HUES6 (cell line): ENCODE measurements around the gene CCT8L2.
"Not testable (repeated sequence)": the region's sequence is repeated elsewhere in the genome, so short reads cannot be mapped to it uniquely, and the experiment has no call there.

Experiments used
- H3K27ac ChIP-seq: 2 replicates; pipeline ENCODE4 v1.7.0; 2013; ENCODE audit warnings: low read depth, mild to moderate bottlenecking, low read length, inconsistent platforms
- H3K27me3 ChIP-seq: 2 replicates; pipeline ENCODE4 v1.6.1; 2013; ENCODE audit warnings: low read length; ENCODE audit not compliant: control insufficient read depth, insufficient read depth
- H3K36me3 ChIP-seq: 2 replicates; pipeline ENCODE4 v1.6.1; 2013; ENCODE audit warnings: low read length; ENCODE audit not compliant: control insufficient read depth, insufficient read depth
- H3K4me1 ChIP-seq: 2 replicates; pipeline ENCODE4 v1.6.1; 2013; ENCODE audit warnings: low read length; ENCODE audit not compliant: control insufficient read depth, insufficient read depth
- H3K4me3 ChIP-seq: 2 replicates; pipeline ENCODE4 v1.5.1; 2013; ENCODE audit warnings: low read depth, low read length
- H3K9ac ChIP-seq: one replicate; pipeline ENCODE4 v1.6.1; 2013; ENCODE audit warnings: mild to moderate bottlenecking, low read length
- H3K9me3 ChIP-seq: 2 replicates; pipeline ENCODE4 v1.6.1; 2013; ENCODE audit warnings: low read depth, low read length; ENCODE audit not compliant: control insufficient read depth, insufficient read depth

CCT8L2 gene

DNA sequence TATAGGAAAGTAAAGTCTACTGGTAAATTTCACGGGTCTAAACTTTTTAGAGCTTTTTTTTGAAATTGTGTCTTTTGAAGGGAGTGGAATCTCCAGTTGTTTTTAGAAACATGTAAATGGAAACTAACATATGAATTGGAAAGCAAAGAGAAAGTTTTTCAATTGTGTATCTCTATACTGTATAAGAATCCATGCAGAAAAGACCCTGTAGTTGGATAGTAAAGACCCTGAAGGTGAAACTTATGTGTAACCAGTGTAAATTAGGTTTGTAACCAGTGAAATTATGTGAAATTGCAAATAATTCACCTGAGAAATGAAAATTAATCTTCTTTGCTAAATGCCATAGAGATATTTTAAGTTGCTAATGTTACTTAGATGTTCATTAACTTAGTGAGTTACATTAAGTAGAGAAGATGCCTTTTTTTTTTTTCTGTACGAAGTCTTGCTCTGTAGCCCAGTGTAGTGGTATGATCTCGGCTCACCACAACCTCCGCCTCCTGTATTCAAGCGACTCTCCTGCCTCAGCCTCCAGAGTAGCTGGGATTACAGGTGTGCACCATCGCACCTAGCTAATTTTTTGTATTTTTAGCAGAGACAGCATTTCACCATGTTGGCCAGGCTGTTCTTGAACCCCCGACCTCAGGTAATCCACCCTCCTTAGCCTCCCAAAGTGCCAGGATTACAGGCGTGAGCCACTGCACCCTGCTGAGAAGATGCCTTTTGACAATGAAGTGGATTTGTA, 11.8 kb upstream of the CCT8L2 start:
- not testable (repeated sequence) for H3K9ac ChIP-seq, H3K4me3 ChIP-seq, H3K36me3 ChIP-seq, H3K27ac ChIP-seq, H3K4me1 ChIP-seq
- Histone ChIP-seq H3K27me3 (peaks cover 23% of the 10 kb centered on the region; the same call in 1 of the 2 replicates), H3K9me3 (peaks cover 15% of the 10 kb centered on the region; the same call in 1 of the 2 replicates)

DNA sequence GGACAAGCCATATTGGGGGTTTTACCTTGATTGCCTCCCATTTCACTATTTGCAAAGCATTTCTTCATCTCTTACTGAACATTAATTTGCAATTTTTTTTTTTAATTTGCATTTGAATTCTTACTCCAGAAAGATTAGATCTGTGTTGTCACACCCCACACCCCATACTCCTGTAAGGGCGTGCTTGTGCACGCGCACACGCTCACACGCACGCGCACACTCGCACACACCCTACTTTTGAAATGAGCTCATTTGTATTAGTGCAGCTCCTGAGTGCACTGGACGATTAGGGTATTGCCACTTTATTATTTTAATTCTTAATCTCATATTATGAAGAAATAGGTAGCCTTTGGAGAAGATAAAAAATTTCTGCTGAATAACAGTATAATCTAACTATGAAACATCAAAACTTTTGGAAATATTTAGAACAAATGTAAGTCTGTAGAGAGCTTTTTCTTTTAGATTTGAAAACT, 11.2 kb upstream of the CCT8L2 start:
- H3K4me1 ChIP-seq, H3K4me3 ChIP-seq, H3K27ac ChIP-seq, H3K9ac ChIP-seq, H3K36me3 ChIP-seq: not testable (repeated sequence)
- Histone ChIP-seq H3K27me3 (peaks cover 23% of the 10 kb centered on the region; the same call in 1 of the 2 replicates), H3K9me3 (peaks cover 12% of the 10 kb centered on the region; the same call in 1 of the 2 replicates)

- peak overlapping the region; percentile 50; the same call in 1 of the 2 replicates for H3K4me3 ChIP-seq
- H3K27ac ChIP-seq: no peak overlapping the region
- peaks cover 11% of the 10 kb centered on the region; the same call in 1 of the 2 replicates for H3K9me3 ChIP-seq
- no peaks in the 10 kb centered on the region for H3K36me3 ChIP-seq
- peaks cover 23% of the 10 kb centered on the region; the same call in 1 of the 2 replicates for H3K27me3 ChIP-seq
- H3K9ac ChIP-seq: no peak overlapping the region
- no peaks in the 10 kb centered on the region for H3K4me1 ChIP-seq
These were observed 10.8 kb upstream of the CCT8L2 start for GRCh38 chr22:16603448-16603768.

- not testable (repeated sequence) for H3K4me1 ChIP-seq, H3K9me3 ChIP-seq, H3K36me3 ChIP-seq, H3K27ac ChIP-seq
- peak overlapping the region; percentile 50; the same call in 1 of the 2 replicates for H3K4me3 ChIP-seq
- H3K9ac ChIP-seq: peak overlapping the region; percentile 7
- H3K27me3 ChIP-seq: peaks cover 23% of the 10 kb centered on the region; the same call in 1 of the 2 replicates
These were observed 10.3 kb upstream of the CCT8L2 start for GRCh38 chr22:16602728-16603447.

- not testable (repeated sequence) for H3K9ac ChIP-seq
- peak overlapping the region; percentile 50; the same call in 1 of the 2 replicates for H3K4me3 ChIP-seq
These were observed 9.7 kb upstream of the CCT8L2 start for GRCh38 chr22:16602224-16602727.

DNA sequence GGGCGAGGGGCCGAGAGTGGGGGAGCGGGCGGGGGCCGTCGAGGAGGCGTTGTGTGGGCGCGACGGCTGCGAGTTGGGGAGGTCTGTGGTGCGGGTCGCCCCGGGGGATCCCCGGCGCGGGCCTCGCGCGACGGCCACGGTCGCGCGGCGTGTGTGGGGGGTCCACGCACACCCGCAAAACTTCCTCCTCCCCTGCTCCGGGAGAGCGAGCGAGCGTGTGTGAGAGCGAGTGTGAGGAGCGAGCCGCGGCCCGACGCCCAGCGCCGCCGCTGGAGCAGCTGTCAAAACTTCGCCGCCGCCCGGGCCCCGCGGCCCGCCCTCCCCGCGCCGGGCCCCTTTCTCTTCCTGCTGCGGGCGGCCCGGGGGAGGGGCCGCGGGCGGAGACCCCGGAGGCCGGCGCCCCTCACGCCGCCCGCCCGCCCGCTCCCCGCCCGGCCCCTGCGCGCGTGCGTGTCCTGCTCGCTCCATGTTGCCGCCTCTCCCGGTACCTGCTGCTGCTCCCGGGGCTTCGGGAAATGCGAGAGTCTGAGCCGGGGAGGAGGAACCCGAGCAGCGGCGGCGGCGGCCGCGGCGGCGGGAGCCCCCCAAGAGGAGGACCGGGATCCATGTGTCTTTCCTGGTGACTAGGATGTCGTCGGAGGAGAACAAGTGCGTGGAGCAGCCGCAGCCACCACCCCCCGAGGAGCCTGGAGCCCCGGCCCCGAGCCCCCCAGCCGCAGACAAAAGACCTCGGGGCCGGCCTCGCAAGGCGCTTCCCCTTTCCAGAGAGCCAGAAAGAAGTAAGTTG, 9.0 kb upstream of the CCT8L2 start:
- H3K9me3 ChIP-seq: peaks cover 8% of the 10 kb centered on the region; the same call in 1 of the 2 replicates
- peaks cover 23% of the 10 kb centered on the region; the same call in 1 of the 2 replicates for H3K27me3 ChIP-seq
- H3K4me1 ChIP-seq: no peaks in the 10 kb centered on the region
- H3K4me3 ChIP-seq: peak overlapping the region; percentile 36; the same call in 1 of the 2 replicates
- no peaks in the 10 kb centered on the region for H3K36me3 ChIP-seq
- no peak overlapping the region for H3K9ac ChIP-seq
- H3K27ac ChIP-seq: no peak overlapping the region

More at GRCh38 chr22:16602224-16602727, 9.7 kb upstream of the CCT8L2 start:
- H3K27me3 ChIP-seq: peaks cover 23% of the 10 kb centered on the region; the same call in 1 of the 2 replicates
- H3K36me3 ChIP-seq, H3K27ac ChIP-seq, H3K4me1 ChIP-seq, H3K9me3 ChIP-seq: not testable (repeated sequence)

GRCh38 chr22:16600644-16601436, 8.2 kb upstream of the CCT8L2 start:
- not testable (repeated sequence) for H3K4me1 ChIP-seq, H3K27ac ChIP-seq
- H3K4me3 ChIP-seq: peak overlapping the region; percentile 24; the same call in 1 of the 2 replicates

GRCh38 chr22:16599648-16600047, 7.0 kb upstream of the CCT8L2 start:
- H3K9me3 ChIP-seq: peaks cover 10% of the 10 kb centered on the region; the same call in 1 of the 2 replicates
- peaks cover 23% of the 10 kb centered on the region; the same call in 1 of the 2 replicates for H3K27me3 ChIP-seq
- not testable (repeated sequence) for H3K4me3 ChIP-seq, H3K4me1 ChIP-seq, H3K9ac ChIP-seq, H3K27ac ChIP-seq, H3K36me3 ChIP-seq

More at GRCh38 chr22:16600644-16601436, 8.2 kb upstream of the CCT8L2 start:
- not testable (repeated sequence) for H3K9ac ChIP-seq, H3K36me3 ChIP-seq
- H3K27me3 ChIP-seq: peaks cover 23% of the 10 kb centered on the region; the same call in 1 of the 2 replicates
- peaks cover 11% of the 10 kb centered on the region; the same call in 1 of the 2 replicates for H3K9me3 ChIP-seq

DNA sequence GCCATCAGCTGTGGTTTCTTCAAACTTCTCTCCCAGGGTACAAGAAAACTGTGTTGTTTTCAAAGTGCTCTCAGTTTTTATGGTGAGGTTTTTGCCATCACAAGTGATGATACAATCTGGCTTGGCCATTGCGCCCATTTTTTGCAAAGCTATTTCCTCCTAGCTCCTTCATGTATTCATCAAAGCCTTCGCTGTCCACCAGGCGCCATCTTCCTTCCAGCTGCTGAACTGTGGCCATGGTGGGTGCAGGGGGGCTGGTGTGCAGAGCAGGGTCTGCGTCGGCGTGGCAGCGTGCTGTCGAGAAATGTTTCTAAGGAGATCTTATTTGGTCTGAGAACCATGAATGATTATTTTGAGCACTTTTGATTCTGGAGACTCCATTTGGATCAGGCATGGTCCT, 2.6 kb upstream of the CCT8L2 start:
- H3K4me1 ChIP-seq, H3K36me3 ChIP-seq, H3K27me3 ChIP-seq, H3K27ac ChIP-seq, H3K4me3 ChIP-seq, H3K9ac ChIP-seq: not testable (repeated sequence)
- H3K9me3 ChIP-seq: peaks cover 28% of the 10 kb centered on the region; the same call in 1 of the 2 replicates

- H3K9ac ChIP-seq: no peak overlapping the region
- no peak overlapping the region for H3K4me3 ChIP-seq
- H3K27ac ChIP-seq: no peak overlapping the region
- H3K27me3 ChIP-seq: no peaks in the 10 kb centered on the region
- no peaks in the 10 kb centered on the region for H3K4me1 ChIP-seq
- peaks cover 28% of the 10 kb centered on the region; the same call in 1 of the 2 replicates for H3K9me3 ChIP-seq
- H3K36me3 ChIP-seq: no peaks in the 10 kb centered on the region
These were observed 1.4 kb upstream of the CCT8L2 start for GRCh38 chr22:16594026-16594425.
